ENCODE data around the gene EVA1A. TPM values are rescaled to one million over a fixed set of nuclear protein-coding genes. Genes with fewer than 3 reads are reported as not detected.

EVA1A gene
- polyA plus RNA-seq, 3 donors = not detected

GRCh38 chr2:75545387-75545786 lies 15.4 kb downstream of the EVA1A start:
- no peak for DNase-seq
- WGBS (ENCODE audit: insufficient coverage) = 100% methylated on average over 1 of the region's 3 CpGs
- Histone ChIP-seq H3K4me1 (ENCODE audit: control insufficient read depth in 1 of 2, insufficient read depth in 2 of 2, low read length in 2 of 2) (no peaks in the 10 kb centered on the region), H3K27ac (ENCODE audit: low read depth in 1 of 2, low read length in 2 of 2) (no peak overlapping the region), H4K20me1 (ENCODE audit: insufficient read depth, low read length) (no peaks in the 10 kb centered on the region), H3K79me2 (ENCODE audit: insufficient read depth, low read length) (no peaks in the 10 kb centered on the region), H2AFZ (ENCODE audit: insufficient read depth, low read depth, low read length, poor library complexity, severe bottlenecking) (no peak overlapping the region), H3K4me3 (replicated peaks in 1 of 3; ENCODE audit: low read depth in 2 of 3, low read length in 3 of 3) (no peak overlapping the region), H3K36me3 (replicated peaks in 1 of 2; ENCODE audit: control insufficient read depth in 1 of 2, insufficient read depth in 2 of 2, low read length in 2 of 2) (no peaks in the 10 kb centered on the region), H3K4me2 (replicated peaks; ENCODE audit: extremely low read depth, low read length, poor library complexity, severe bottlenecking) (no peak overlapping the region), H3K9ac (ENCODE audit: insufficient read depth, low read length, poor library complexity, severe bottlenecking) (no peak overlapping the region), H3K9me3 (replicated peaks in 1 of 2; ENCODE audit: control insufficient read depth in 1 of 2, insufficient read depth in 1 of 2, low read length in 2 of 2) (no peaks in the 10 kb centered on the region), H3K27me3 (ENCODE audit: control insufficient read depth in 2 of 2, insufficient read depth in 2 of 2, low read length in 2 of 2) (no peaks in the 10 kb centered on the region)
- Mint-ChIP-seq H3K27me3 (ENCODE audit: low read depth in 3 of 3) (peaks cover 5 to 9% (median 7%) of the 10 kb centered on the region in 3 donors), H3K9me3 (peaks cover 0 to 3% (median 0%) of the 10 kb centered on the region in 7 donors), H3K4me3 (no peak overlapping the region), H3K4me1 (no peaks in the 10 kb centered on the region), H3K36me3 (no peaks in the 10 kb centered on the region), H3K27ac (no peak overlapping the region)
- no peak for TF ChIP-seq CTCF (IDR thresholded peaks at IDR 0.05)
- intact Hi-C loops (cut with micrococcal nuclease) = no loop called here

GRCh38 chr2:75543446-75543845 lies 17.3 kb downstream of the EVA1A start:
- no peaks in the 10 kb centered on the region for H3K79me2 ChIP-seq (ENCODE audit: insufficient read depth, low read length)
- no peaks in the 10 kb centered on the region for H3K36me3 ChIP-seq (replicated peaks in 1 of 2; ENCODE audit: control insufficient read depth in 1 of 2, insufficient read depth in 2 of 2, low read length in 2 of 2)
- H4K20me1 ChIP-seq (ENCODE audit: insufficient read depth, low read length) = no peaks in the 10 kb centered on the region
- no peaks in the 10 kb centered on the region for H3K36me3 Mint-ChIP-seq
- intact Hi-C loops (cut with micrococcal nuclease) = no loop called here
- no peak overlapping the region for H3K4me3 Mint-ChIP-seq
- no peak overlapping the region for H3K4me2 ChIP-seq (replicated peaks; ENCODE audit: extremely low read depth, low read length, poor library complexity, severe bottlenecking)
- H2AFZ ChIP-seq (ENCODE audit: insufficient read depth, low read depth, low read length, poor library complexity, severe bottlenecking) = no peak overlapping the region
- H3K27me3 ChIP-seq (ENCODE audit: control insufficient read depth in 2 of 2, insufficient read depth in 2 of 2, low read length in 2 of 2) = no peaks in the 10 kb centered on the region
- H3K27ac ChIP-seq (ENCODE audit: low read depth in 1 of 2, low read length in 2 of 2) = no peak overlapping the region
- no peak overlapping the region for H3K4me3 ChIP-seq (replicated peaks in 1 of 3; ENCODE audit: low read depth in 2 of 3, low read length in 3 of 3)
- DNase-seq = no peak
- no peak for TF ChIP-seq CTCF (IDR thresholded peaks at IDR 0.05)
- H3K4me1 ChIP-seq (ENCODE audit: control insufficient read depth in 1 of 2, insufficient read depth in 2 of 2, low read length in 2 of 2) = no peaks in the 10 kb centered on the region
- no peak overlapping the region for H3K27ac Mint-ChIP-seq
- WGBS (ENCODE audit: insufficient coverage) = 87% methylated on average over 2 of the region's 4 CpGs
- H3K4me1 Mint-ChIP-seq = no peaks in the 10 kb centered on the region
- no peaks in the 10 kb centered on the region for H3K9me3 ChIP-seq (replicated peaks in 1 of 2; ENCODE audit: control insufficient read depth in 1 of 2, insufficient read depth in 1 of 2, low read length in 2 of 2)
- peaks cover 0 to 2% (median 0%) of the 10 kb centered on the region in 7 donors for H3K9me3 Mint-ChIP-seq
- H3K9ac ChIP-seq (ENCODE audit: insufficient read depth, low read length, poor library complexity, severe bottlenecking) = no peak overlapping the region
- H3K27me3 Mint-ChIP-seq (ENCODE audit: low read depth in 3 of 3) = peaks cover 7 to 8% (median 8%) of the 10 kb centered on the region in 3 donors

All from CD14-positive monocyte (primary cell).